Pons (tissue), 1 donor: ENCODE results near the gene SAV1.

Source experiments
- DNase-seq: peaks from one replicate; pipeline ENCODE4 v3.0.0-alpha.2; 2016; ENCODE audit warnings: low spot score

Gene SAV1

GRCh38 chr14:50607181-50607580 lies 60.9 kb downstream of the SAV1 start:
- DNase-seq, result no peak

- DNase-seq, result no peak
Observed at GRCh38 chr14:50606468-50606867, 61.6 kb downstream of the SAV1 start.

DNA sequence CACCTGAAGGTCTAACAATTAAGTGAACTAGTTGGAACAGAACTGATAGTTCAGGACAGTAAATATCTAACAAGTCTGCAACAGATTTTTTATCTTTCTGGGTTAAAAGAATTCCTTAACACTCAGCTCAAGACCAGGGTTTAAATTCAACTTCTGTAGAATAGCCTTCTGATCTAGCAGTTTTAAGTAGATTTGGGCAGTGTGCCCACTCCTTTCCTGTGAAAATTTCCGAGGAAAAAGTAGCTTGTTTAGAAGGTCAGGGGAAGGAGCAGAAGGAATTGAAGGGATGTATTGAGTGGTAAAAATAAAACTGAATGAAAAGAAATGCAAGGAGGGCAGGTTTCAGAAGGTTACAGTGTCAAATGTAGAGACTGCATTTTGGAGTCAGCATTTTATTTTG lies 62.3 kb downstream of the SAV1 start:
- DNase-seq, result no peak

DNA sequence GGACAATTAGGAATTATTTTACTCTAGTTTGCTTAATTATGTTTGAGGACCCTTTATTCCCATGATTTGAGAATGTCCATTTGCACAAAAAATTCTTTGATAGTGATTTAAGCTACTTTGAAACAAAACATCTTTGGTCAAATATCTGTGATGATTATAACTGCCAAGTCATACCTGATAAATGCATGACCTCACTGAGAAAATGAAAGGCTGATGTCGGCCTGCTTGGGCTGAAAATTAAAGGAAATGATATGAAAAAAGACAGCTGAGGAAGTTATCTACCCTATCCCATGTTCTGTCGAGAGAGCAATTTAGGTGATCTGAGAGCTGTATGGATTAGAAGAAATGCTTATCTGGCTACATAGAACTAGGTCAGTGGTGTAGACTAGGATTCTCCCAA lies 64.5 kb downstream of the SAV1 start:
- no peak for DNase-seq

GRCh38 chr14:50602035-50602434 lies 66.1 kb downstream of the SAV1 start:
- DNase-seq, result peak; percentile 62

GRCh38 chr14:50601394-50601793 lies 66.7 kb downstream of the SAV1 start:
- DNase-seq, result no peak

GRCh38 chr14:50600849-50601248 lies 67.3 kb downstream of the SAV1 start:
- no peak for DNase-seq

- DNase-seq, result peak; percentile 82
Observed at GRCh38 chr14:50599700-50600444, 68.2 kb downstream of the SAV1 start.

DNA sequence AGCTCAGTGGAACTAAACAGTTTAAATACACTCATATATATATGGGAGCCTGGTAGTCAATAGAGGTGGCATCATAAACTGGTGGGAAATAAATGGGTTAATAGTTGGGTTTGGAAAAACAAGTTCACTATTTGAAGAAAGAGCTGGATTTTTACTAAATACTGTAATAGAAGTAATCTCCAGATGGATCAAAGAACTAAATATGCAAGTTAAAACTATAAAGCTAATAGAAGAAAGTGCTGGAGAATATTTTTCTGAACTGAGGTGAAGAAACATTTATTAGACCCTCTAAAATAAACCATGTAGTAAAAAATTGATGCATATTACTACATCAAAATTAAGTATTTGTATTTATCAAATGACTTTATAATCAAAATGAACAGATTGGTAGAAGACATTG lies 69.3 kb downstream of the SAV1 start:
- DNase-seq, result no peak

- DNase-seq, result no peak
Observed at GRCh38 chr14:50594577-50595316, 73.4 kb downstream of the SAV1 start.

DNA sequence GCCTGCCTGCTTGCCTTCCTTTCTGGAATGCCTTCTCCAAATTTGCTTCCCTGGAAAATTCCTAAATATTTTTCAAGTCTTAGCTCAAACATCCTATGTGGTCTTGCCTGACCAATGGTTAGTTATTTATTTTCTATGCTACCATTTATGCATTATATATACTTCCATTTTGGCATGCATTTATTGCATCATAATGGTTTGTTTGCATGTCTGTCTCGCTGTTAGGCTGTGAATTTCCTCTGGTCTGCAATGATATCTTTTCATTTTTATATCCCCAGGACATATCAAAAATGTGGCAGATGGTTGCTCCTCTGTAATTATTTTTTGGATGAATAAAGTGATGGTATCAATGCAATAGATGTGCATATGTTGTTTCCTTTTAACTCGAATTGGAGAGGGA lies 77.6 kb downstream of the SAV1 start:
- no peak for DNase-seq
